ENCODE results near the gene LRP1B.

The LRP1B gene

GRCh38 chr2:140621583-140622362 is 1509.0 kb downstream of the LRP1B start:
- no peak overlapping the region for H3K27ac Mint-ChIP-seq

GRCh38 chr2:140604788-140605187 is 1526.0 kb downstream of the LRP1B start:
- no peaks in the 10 kb centered on the region for H3K9me3 Mint-ChIP-seq
- H3K27me3 Mint-ChIP-seq (ENCODE audit: low read depth) = no peaks in the 10 kb centered on the region
- no peaks in the 10 kb centered on the region for H3K36me3 Mint-ChIP-seq (ENCODE audit: low read depth)
- H3K4me3 Mint-ChIP-seq = no peak overlapping the region
- H3K4me1 Mint-ChIP-seq = no peaks in the 10 kb centered on the region
- TF ChIP-seq CTCF (IDR thresholded peaks at IDR 0.05; ENCODE audit: unreplicated experiment in 3 of 3) = no peak
- H3K27ac Mint-ChIP-seq = no peak overlapping the region

More at GRCh38 chr2:140621583-140622362, 1509.0 kb downstream of the LRP1B start:
- Mint-ChIP-seq H3K4me3 (no peak overlapping the region), H3K9me3 (no peaks in the 10 kb centered on the region), H3K36me3 (ENCODE audit: low read depth) (no peaks in the 10 kb centered on the region), H3K27me3 (ENCODE audit: low read depth) (no peaks in the 10 kb centered on the region), H3K4me1 (no peaks in the 10 kb centered on the region)
- TF ChIP-seq CTCF (IDR thresholded peaks at IDR 0.05; ENCODE audit: unreplicated experiment in 3 of 3) = no peak

GRCh38 chr2:140604096-140604495 is 1526.7 kb downstream of the LRP1B start:
- Mint-ChIP-seq H3K27ac (no peak overlapping the region), H3K4me3 (no peak overlapping the region)
- no peak for TF ChIP-seq CTCF (IDR thresholded peaks at IDR 0.05; ENCODE audit: unreplicated experiment in 3 of 3)

GRCh38 chr2:140603416-140603815 is 1527.4 kb downstream of the LRP1B start:
- no peak for TF ChIP-seq CTCF (IDR thresholded peaks at IDR 0.05; ENCODE audit: unreplicated experiment in 3 of 3)
- Mint-ChIP-seq H3K27me3 (ENCODE audit: low read depth) (no peaks in the 10 kb centered on the region), H3K4me1 (no peaks in the 10 kb centered on the region), H3K27ac (no peak overlapping the region), H3K9me3 (no peaks in the 10 kb centered on the region), H3K36me3 (ENCODE audit: low read depth) (no peaks in the 10 kb centered on the region), H3K4me3 (no peak overlapping the region)

More at GRCh38 chr2:140604096-140604495, 1526.7 kb downstream of the LRP1B start:
- no peaks in the 10 kb centered on the region for H3K27me3 Mint-ChIP-seq (ENCODE audit: low read depth)
- no peaks in the 10 kb centered on the region for H3K4me1 Mint-ChIP-seq
- no peaks in the 10 kb centered on the region for H3K9me3 Mint-ChIP-seq
- no peaks in the 10 kb centered on the region for H3K36me3 Mint-ChIP-seq (ENCODE audit: low read depth)

GRCh38 chr2:140601801-140602200 is 1529.0 kb downstream of the LRP1B start:
- H3K9me3 Mint-ChIP-seq = no peaks in the 10 kb centered on the region
- no peak overlapping the region for H3K27ac Mint-ChIP-seq
- H3K36me3 Mint-ChIP-seq (ENCODE audit: low read depth) = no peaks in the 10 kb centered on the region
- no peak for TF ChIP-seq CTCF (IDR thresholded peaks at IDR 0.05; ENCODE audit: unreplicated experiment in 3 of 3)
- no peaks in the 10 kb centered on the region for H3K27me3 Mint-ChIP-seq (ENCODE audit: low read depth)
- no peaks in the 10 kb centered on the region for H3K4me1 Mint-ChIP-seq
- no peak overlapping the region for H3K4me3 Mint-ChIP-seq

GRCh38 chr2:140601342-140601741 is 1529.5 kb downstream of the LRP1B start:
- Mint-ChIP-seq H3K4me3 (no peak overlapping the region), H3K27ac (no peak overlapping the region), H3K4me1 (no peaks in the 10 kb centered on the region), H3K9me3 (no peaks in the 10 kb centered on the region), H3K27me3 (ENCODE audit: low read depth) (no peaks in the 10 kb centered on the region), H3K36me3 (ENCODE audit: low read depth) (no peaks in the 10 kb centered on the region)
- TF ChIP-seq CTCF (IDR thresholded peaks at IDR 0.05; ENCODE audit: unreplicated experiment in 3 of 3) = no peak

Measured in nephron (organoid).